Gastroesophageal sphincter (tissue), 4 donors: ENCODE results near the gene OSCP1. TPM values are rescaled to one million over a fixed set of nuclear protein-coding genes. Genes with fewer than 3 reads are reported as not detected.
"Not testable (repeated sequence)": the region's sequence is repeated elsewhere in the genome, so short reads cannot be mapped to it uniquely, and the experiment has no call there.

Experiments used
- ATAC-seq: fragments of 150-250 bp; one replicate; pipeline ENCODE4 v1.9.1; 2016; ENCODE audit warnings: mild to moderate bottlenecking, moderate library complexity
- H3K27ac ChIP-seq, 4 donors: fragments of 200-600 bp; sonication (generic) in 3 of 4; 1 replicate in 3 of 4; 2 replicates in 1 of 4; pipeline ENCODE4 v1.5.1; 2016 to 2019
- H3K27me3 ChIP-seq: fragments of 200-600 bp; sonication (generic); one replicate; pipeline ENCODE4 v1.5.1; 2019
- H3K36me3 ChIP-seq, 2 donors: fragments of 200-600 bp; sonication (generic); one replicate each; pipeline ENCODE4 v1.5.1; 2019; ENCODE audit warnings: control low read depth in 1 of 2
- H3K4me1 ChIP-seq, 3 donors: fragments of 200-600 bp; sonication (generic); 1 replicate in 2 of 3; 2 replicates in 1 of 3; pipeline ENCODE4 v1.5.1; 2016 to 2019; ENCODE audit warnings: control low read depth in 2 of 3
- H3K4me3 ChIP-seq, 2 donors: fragments of 200-600 bp; sonication (generic); one replicate each; pipeline ENCODE4 v1.5.1; 2019; ENCODE audit warnings: mild to moderate bottlenecking in 1 of 2, moderate library complexity in 1 of 2
- H3K9me3 ChIP-seq, 3 donors: fragments of 200-600 bp; sonication (generic); one replicate each; pipeline ENCODE4 v1.5.1; 2017 to 2019; ENCODE audit warnings: control low read depth in 2 of 3
- EP300 ChIP-seq: sonication (generic); formaldehyde crosslinking; IDR thresholded peaks from one replicate; pipeline ENCODE4 v1.6.1; 2017; ENCODE audit warnings: antibody characterized with exemption, mild to moderate bottlenecking
- POLR2A ChIP-seq, 2 donors: fragments of 450-650 bp; IDR thresholded peaks; one replicate each; pipeline ENCODE4 v1.6.1; 2017; ENCODE audit warnings: antibody characterized with exemption in 2 of 2, mild to moderate bottlenecking in 2 of 2, moderate library complexity in 1 of 2
- POLR2AphosphoS5 ChIP-seq: sonication (generic); formaldehyde crosslinking; IDR thresholded peaks from one replicate; pipeline ENCODE4 v1.6.1; 2017; ENCODE audit warnings: antibody characterized with exemption
- WGBS, 2 donors: methylation state at CpG; one replicate each; pipeline ENCODE4 v1.1.5; 2018; ENCODE audit warnings: low coverage in 1 of 2; 5-methylcytosine and 5-hydroxymethylcytosine counted together
- total RNA-seq, 4 donors: library from RNA; depleted of rRNA; stranded (reverse); fragments of >200 nt; gene quantifications; one replicate each; pipeline ENCODE4 v1.1.0, GENCODE V29; 2016
- TF ChIP-seq, protein P1 (sequence below), 4 experiments: fragments of 200-600 bp in 2 of 4; fragments of 450-650 bp in 2 of 4; sonication (generic) in 1 of 4; IDR thresholded peaks; one replicate each; pipeline ENCODE4 v1.5.1; 2017 to 2019; ENCODE audit warnings: antibody characterized with exemption in 4 of 4, mild to moderate bottlenecking in 2 of 4, moderate library complexity in 2 of 4

OSCP1 gene
- 10 to 100 TPM in 2 of 4 donors, 1 to 10 TPM in 2; 6.5 to 13.9 (median 10.0) TPM for total RNA-seq

- Histone ChIP-seq H3K4me3 (peak within 1 kb of the TSS; percentile 40 to 69), H3K27me3 (no peaks in the 10 kb centered on the region), H3K9me3 (no peaks in the 10 kb centered on the region), H3K36me3 (peaks cover 0 to 16% of the 10 kb centered on the region in 2 donors), H3K4me1 (peaks cover 0 to 17% (median 5%) of the 10 kb centered on the region in 3 donors), H3K27ac (peak within 1 kb of the TSS; percentile 84 to 97 (median 92))
- WGBS, 2 donors = 0% methylated on average over 6 to 9 of the region's 48 CpGs
- TF ChIP-seq POLR2A (IDR thresholded peaks at IDR 0.05) = peak; percentile 84 to 87
- TF ChIP-seq, protein P1, sequence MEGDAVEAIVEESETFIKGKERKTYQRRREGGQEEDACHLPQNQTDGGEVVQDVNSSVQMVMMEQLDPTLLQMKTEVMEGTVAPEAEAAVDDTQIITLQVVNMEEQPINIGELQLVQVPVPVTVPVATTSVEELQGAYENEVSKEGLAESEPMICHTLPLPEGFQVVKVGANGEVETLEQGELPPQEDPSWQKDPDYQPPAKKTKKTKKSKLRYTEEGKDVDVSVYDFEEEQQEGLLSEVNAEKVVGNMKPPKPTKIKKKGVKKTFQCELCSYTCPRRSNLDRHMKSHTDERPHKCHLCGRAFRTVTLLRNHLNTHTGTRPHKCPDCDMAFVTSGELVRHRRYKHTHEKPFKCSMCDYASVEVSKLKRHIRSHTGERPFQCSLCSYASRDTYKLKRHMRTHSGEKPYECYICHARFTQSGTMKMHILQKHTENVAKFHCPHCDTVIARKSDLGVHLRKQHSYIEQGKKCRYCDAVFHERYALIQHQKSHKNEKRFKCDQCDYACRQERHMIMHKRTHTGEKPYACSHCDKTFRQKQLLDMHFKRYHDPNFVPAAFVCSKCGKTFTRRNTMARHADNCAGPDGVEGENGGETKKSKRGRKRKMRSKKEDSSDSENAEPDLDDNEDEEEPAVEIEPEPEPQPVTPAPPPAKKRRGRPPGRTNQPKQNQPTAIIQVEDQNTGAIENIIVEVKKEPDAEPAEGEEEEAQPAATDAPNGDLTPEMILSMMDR (IDR thresholded peaks at IDR 0.05) = no peak
- TF ChIP-seq POLR2AphosphoS5 = peak; percentile 95
- no peak for TF ChIP-seq EP300
- ATAC-seq = peak; percentile 100
These were observed at the start of gene OSCP1 for GRCh38 chr1:36450270-36450918. Gene OSCP1 (minus strand): TSS chr1:36450451. CDS start chr1:36450369, 82 bp downstream.

DNA sequence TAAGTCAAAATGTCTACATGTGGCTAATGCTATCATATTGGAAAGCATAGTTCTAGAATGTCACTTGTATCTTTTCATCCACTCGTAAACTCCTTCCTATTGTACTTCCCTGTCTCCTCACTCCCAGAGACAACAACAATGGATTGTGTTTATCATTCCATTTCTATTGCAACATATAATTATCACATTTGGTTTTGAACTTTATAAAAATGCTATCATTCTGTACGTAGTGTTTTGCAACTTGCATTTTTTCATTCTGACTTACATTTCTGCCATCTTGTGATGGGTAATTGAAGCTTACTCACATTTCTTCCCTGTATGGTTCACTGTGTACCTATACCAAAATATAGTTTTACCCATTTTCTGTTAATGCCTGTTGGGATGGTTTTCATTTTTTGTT, 47.0 kb upstream of the OSCP1 start:
- Histone ChIP-seq H3K27me3 (peaks cover 35% of the 10 kb centered on the region), H3K9me3 (no peaks in the 10 kb centered on the region), H3K4me1 (no peaks in the 10 kb centered on the region), H3K36me3 (no peaks in the 10 kb centered on the region), H3K4me3 (no peak overlapping the region), H3K27ac (no peak overlapping the region)
- no peak for ATAC-seq
- TF ChIP-seq POLR2AphosphoS5 = no peak
- no peak for TF ChIP-seq EP300
- TF ChIP-seq, protein P1 (IDR thresholded peaks at IDR 0.05) = no peak
- no peak for TF ChIP-seq POLR2A (IDR thresholded peaks at IDR 0.05)
- WGBS, 2 donors = 73 to 90% methylated on average over 2 of the region's 2 CpGs

DNA sequence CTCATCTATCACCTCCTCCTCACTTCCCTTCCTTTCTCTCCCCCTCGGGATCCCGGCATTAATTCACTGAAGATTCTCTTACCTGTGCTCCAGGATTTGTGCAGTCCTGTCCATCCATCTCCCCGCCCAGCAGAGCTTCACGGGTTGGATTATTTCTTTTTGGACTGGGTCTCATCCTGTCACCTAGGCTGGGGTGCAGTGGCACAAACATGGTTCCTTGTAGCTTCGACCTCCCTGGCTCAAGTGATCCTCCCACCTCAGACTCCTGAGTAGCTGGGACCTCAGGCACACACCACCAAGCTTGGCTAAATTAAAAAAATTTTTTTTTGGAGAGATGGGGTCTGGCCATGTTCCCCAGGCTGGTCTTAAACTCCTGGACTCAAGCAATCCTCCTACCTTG, 44.7 kb upstream of the OSCP1 start:
- TF ChIP-seq EP300 (no peak), POLR2A (IDR thresholded peaks at IDR 0.05) (no peak), POLR2AphosphoS5 (no peak)
- TF ChIP-seq, protein P1 (IDR thresholded peaks at IDR 0.05) = no peak
- no peak overlapping the region for H3K27ac ChIP-seq
- WGBS, 2 donors = 71 to 72% methylated on average over 4 to 5 of the region's 5 CpGs
- no peak overlapping the region for H3K4me3 ChIP-seq
- no peaks in the 10 kb centered on the region for H3K9me3 ChIP-seq
- H3K4me1 ChIP-seq = no peaks in the 10 kb centered on the region
- H3K36me3 ChIP-seq = no peaks in the 10 kb centered on the region
- no peak for ATAC-seq
- peaks cover 41% of the 10 kb centered on the region for H3K27me3 ChIP-seq

- Histone ChIP-seq H3K9me3 (no peaks in the 10 kb centered on the region), H3K4me1 (no peaks in the 10 kb centered on the region), H3K27me3 (peaks cover 37% of the 10 kb centered on the region), H3K27ac (no peak overlapping the region), H3K4me3 (no peak overlapping the region), H3K36me3 (no peaks in the 10 kb centered on the region)
- WGBS, 2 donors = 79 to 85% methylated on average over 8 to 9 of the region's 9 CpGs
- TF ChIP-seq EP300 (no peak), POLR2AphosphoS5 (no peak), POLR2A (IDR thresholded peaks at IDR 0.05) (no peak)
- TF ChIP-seq, protein P1 (IDR thresholded peaks at IDR 0.05) = no peak
- ATAC-seq = no peak
These were observed 43.3 kb upstream of the OSCP1 start for GRCh38 chr1:36493524-36493923.

DNA sequence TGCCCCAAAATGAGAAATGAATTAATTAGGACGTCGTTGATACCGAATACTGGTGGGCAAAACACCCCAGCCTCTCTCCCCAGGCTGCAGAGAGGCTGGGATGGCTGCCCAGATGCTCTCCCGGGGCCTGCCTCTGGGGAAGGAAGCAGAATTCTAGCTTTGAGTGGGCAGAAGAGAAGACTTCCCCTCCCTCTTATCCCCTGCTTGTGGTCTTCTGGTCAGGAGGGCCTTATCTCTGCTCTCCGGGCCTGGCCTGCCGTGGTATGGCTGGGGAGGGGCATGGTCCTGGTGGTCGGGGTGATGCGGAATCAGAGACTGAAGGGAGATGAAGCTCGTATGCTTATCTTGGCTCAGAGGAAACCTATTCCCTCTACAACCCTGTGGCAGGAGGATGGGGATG, 42.2 kb upstream of the OSCP1 start:
- Histone ChIP-seq H3K9me3 (no peaks in the 10 kb centered on the region), H3K4me1 (no peaks in the 10 kb centered on the region), H3K27me3 (peaks cover 45% of the 10 kb centered on the region), H3K27ac (no peak overlapping the region), H3K36me3 (no peaks in the 10 kb centered on the region), H3K4me3 (no peak overlapping the region)
- TF ChIP-seq POLR2A (IDR thresholded peaks at IDR 0.05) = no peak
- no peak for TF ChIP-seq POLR2AphosphoS5
- no peak for TF ChIP-seq EP300
- TF ChIP-seq, protein P1 (IDR thresholded peaks at IDR 0.05) = no peak
- ATAC-seq = no peak
- WGBS, 2 donors = 12% methylated on average over 4 of the region's 9 CpGs; no CpG with 5 or more reads in 1 of the 2 donors

DNA sequence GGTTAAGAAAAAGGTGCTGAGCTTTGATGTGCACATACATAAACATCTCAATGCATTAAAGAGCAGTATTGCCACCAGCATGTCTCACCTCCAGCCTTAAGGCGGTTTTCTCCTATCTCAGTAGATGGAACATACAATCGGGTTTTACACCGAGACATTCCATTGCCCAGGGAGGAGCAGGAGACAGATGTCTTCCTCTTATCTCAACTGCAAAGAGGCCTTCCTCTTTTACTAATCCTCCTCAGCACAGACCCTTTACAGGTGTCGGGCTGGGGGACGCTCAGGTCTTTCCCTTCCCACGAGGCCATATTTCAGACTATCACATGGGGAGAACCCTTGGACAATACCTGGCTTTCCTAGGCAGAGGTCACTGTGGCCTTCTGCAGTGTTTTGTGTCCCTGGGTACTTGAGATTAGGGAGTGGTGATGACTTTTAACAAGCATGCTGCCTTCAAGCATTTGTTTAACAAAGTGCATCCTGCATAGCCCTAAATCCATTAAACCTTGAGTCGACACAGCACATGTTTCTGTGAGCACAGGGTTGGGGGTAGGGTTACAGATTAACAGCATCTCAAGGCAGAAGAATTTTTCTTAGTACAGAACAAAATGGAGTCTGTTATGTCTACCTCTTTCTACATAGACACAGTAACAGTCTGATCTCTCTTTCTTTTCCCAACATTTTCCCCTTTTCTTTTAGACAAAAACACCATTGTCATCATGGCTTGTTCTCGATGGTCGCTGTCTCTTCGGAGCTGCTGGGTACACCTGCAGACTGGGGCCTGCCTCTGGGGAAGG, 39.2 kb upstream of the OSCP1 start:
- not testable (repeated sequence) for H3K4me1 ChIP-seq, ATAC-seq, H3K9me3 ChIP-seq, H3K27ac ChIP-seq, H3K36me3 ChIP-seq, H3K4me3 ChIP-seq
- peaks cover 39% of the 10 kb centered on the region for H3K27me3 ChIP-seq
- 48 to 70% methylated on average over 6 to 7 of the region's 10 CpGs for WGBS, 2 donors
